ENCODE measurements around the gene TIGD3.

- TF ChIP-seq CHD1 (IDR thresholded peaks at IDR 0.05; ENCODE audit: low read length) (no peak), ESRRB (CRISPR knock-in tag; IDR thresholded peaks at IDR 0.05; ENCODE audit: borderline replicate concordance) (no peak), NFE2 (IDR thresholded peaks at IDR 0.05; ENCODE audit: low read depth) (no peak), PBX2 (CRISPR knock-in tag; IDR thresholded peaks at IDR 0.05; ENCODE audit: low read depth) (no peak), PBX2 (tag; conservative IDR thresholded peaks at IDR 0.05; ENCODE audit: low read depth) (no peak), CTCF (IDR thresholded peaks at IDR 0.05 in 2 of 3, conservative IDR thresholded peaks at IDR 0.05 in 1 of 3; ENCODE audit: insufficient read depth in 2 of 3, low read depth in 1 of 3, low read length in 3 of 3) (no peak), XRCC5 (IDR thresholded peaks at IDR 0.05; ENCODE audit: low read depth, low read length) (no peak)
These were observed 12.7 kb upstream of the TIGD3 start for GRCh38 chr11:65341856-65342255.
